Measurements from ENCODE around the gene CAMK2G.

The CAMK2G gene

GRCh38 chr10:73871295-73872189 lies 2.8 kb downstream of the CAMK2G start:
- no peak for DNase-seq
- in situ Hi-C loops (cut with HindIII; ENCODE audit: low pct_ligation_motif_present, low pct_unique_long_range_greater_than_20kb, low sequenced_read_pairs): no loop called here

GRCh38 chr10:73868655-73869195 lies 5.6 kb downstream of the CAMK2G start:
- in situ Hi-C loops (cut with HindIII; ENCODE audit: low pct_ligation_motif_present, low pct_unique_long_range_greater_than_20kb, low sequenced_read_pairs): no loop called here
- no peak for DNase-seq

GRCh38 chr10:73867871-73868631 lies 6.3 kb downstream of the CAMK2G start:
- in situ Hi-C loops (cut with HindIII; ENCODE audit: low pct_ligation_motif_present, low pct_unique_long_range_greater_than_20kb, low sequenced_read_pairs): no loop called here

GRCh38 chr10:73867126-73867807 lies 7.1 kb downstream of the CAMK2G start:
- no peak for DNase-seq

More at GRCh38 chr10:73867871-73868631, 6.3 kb downstream of the CAMK2G start:
- no peak for DNase-seq

GRCh38 chr10:73866621-73867020 lies 7.7 kb downstream of the CAMK2G start:
- in situ Hi-C loops (cut with HindIII; ENCODE audit: low pct_ligation_motif_present, low pct_unique_long_range_greater_than_20kb, low sequenced_read_pairs): no loop called here
- DNase-seq: no peak

More at GRCh38 chr10:73867126-73867807, 7.1 kb downstream of the CAMK2G start:
- in situ Hi-C loops (cut with HindIII; ENCODE audit: low pct_ligation_motif_present, low pct_unique_long_range_greater_than_20kb, low sequenced_read_pairs): no loop called here

GRCh38 chr10:73865459-73866442 lies 8.6 kb downstream of the CAMK2G start:
- in situ Hi-C loops (cut with HindIII; ENCODE audit: low pct_ligation_motif_present, low pct_unique_long_range_greater_than_20kb, low sequenced_read_pairs): no loop called here
- no peak for DNase-seq

GRCh38 chr10:73865107-73865458 lies 9.3 kb downstream of the CAMK2G start:
- in situ Hi-C loops (cut with HindIII; ENCODE audit: low pct_ligation_motif_present, low pct_unique_long_range_greater_than_20kb, low sequenced_read_pairs): no loop called here
- DNase-seq: no peak

- in situ Hi-C loops (cut with HindIII; ENCODE audit: low pct_ligation_motif_present, low pct_unique_long_range_greater_than_20kb, low sequenced_read_pairs): no loop called here
Measured at GRCh38 chr10:73864229-73864628, 10.1 kb downstream of the CAMK2G start.

GRCh38 chr10:73863039-73863817 lies 11.1 kb downstream of the CAMK2G start:
- in situ Hi-C loops (cut with HindIII; ENCODE audit: low pct_ligation_motif_present, low pct_unique_long_range_greater_than_20kb, low sequenced_read_pairs): no loop called here
- no peak for DNase-seq

More at GRCh38 chr10:73864229-73864628, 10.1 kb downstream of the CAMK2G start:
- no peak for DNase-seq

- in situ Hi-C loops (cut with HindIII; ENCODE audit: low pct_ligation_motif_present, low pct_unique_long_range_greater_than_20kb, low sequenced_read_pairs): no loop called here
- no peak for DNase-seq
Measured at GRCh38 chr10:73862011-73862410, 12.3 kb downstream of the CAMK2G start.

- in situ Hi-C loops (cut with HindIII; ENCODE audit: low pct_ligation_motif_present, low pct_unique_long_range_greater_than_20kb, low sequenced_read_pairs): no loop called here
- no peak for DNase-seq
Measured at GRCh38 chr10:73859784-73860491, 14.4 kb downstream of the CAMK2G start.

GRCh38 chr10:73859428-73859783 lies 14.9 kb downstream of the CAMK2G start:
- DNase-seq: no peak
- in situ Hi-C loops (cut with HindIII; ENCODE audit: low pct_ligation_motif_present, low pct_unique_long_range_greater_than_20kb, low sequenced_read_pairs): no loop called here

- no peak for DNase-seq
- in situ Hi-C loops (cut with HindIII; ENCODE audit: low pct_ligation_motif_present, low pct_unique_long_range_greater_than_20kb, low sequenced_read_pairs): no loop called here
Measured at GRCh38 chr10:73858750-73859427, 15.5 kb downstream of the CAMK2G start.

- in situ Hi-C loops (cut with HindIII; ENCODE audit: low pct_ligation_motif_present, low pct_unique_long_range_greater_than_20kb, low sequenced_read_pairs): no loop called here
- DNase-seq: no peak
Measured at GRCh38 chr10:73858013-73858708, 16.2 kb downstream of the CAMK2G start.

GRCh38 chr10:73857446-73857845 lies 16.9 kb downstream of the CAMK2G start:
- in situ Hi-C loops (cut with HindIII; ENCODE audit: low pct_ligation_motif_present, low pct_unique_long_range_greater_than_20kb, low sequenced_read_pairs): no loop called here
- DNase-seq: peak; percentile 55

- DNase-seq: no peak
- in situ Hi-C loops (cut with HindIII; ENCODE audit: low pct_ligation_motif_present, low pct_unique_long_range_greater_than_20kb, low sequenced_read_pairs): no loop called here
Measured at GRCh38 chr10:73856261-73856660, 18.1 kb downstream of the CAMK2G start.

All from ACHN (cell line).